Measurements from ENCODE around the gene CAMK1D.

CAMK1D gene

DNA sequence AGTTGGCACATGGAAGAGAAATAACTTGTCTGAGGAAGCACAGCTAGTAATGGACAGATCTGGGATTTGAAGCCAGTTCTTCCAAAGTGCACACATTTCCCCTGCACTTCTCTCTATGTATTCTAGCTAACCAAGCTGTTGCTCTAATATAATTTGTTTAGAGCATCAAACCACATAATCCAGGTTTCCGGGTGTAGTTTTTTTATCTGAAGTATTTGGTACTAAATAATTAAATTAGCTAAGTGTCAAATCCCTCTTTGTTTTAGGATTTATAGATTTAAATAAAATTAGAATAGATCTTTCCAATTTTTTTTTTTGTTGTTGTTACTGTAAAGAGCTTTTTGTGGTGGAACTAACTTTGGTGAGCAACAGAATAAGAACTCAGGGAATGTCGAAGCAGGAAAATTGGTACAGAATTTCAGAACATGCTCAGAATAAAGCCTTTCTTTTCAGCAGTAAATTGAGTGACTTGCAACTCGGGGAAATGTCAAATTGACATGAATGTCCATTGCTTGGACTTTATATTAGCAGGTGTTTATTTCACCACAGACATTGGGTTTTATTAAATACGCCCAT lies 33.7 kb downstream of the CAMK1D start:
- Histone ChIP-seq H4K20me1 (peaks cover 8% of the 10 kb centered on the region), H3K27me3 (no peaks in the 10 kb centered on the region)

DNA sequence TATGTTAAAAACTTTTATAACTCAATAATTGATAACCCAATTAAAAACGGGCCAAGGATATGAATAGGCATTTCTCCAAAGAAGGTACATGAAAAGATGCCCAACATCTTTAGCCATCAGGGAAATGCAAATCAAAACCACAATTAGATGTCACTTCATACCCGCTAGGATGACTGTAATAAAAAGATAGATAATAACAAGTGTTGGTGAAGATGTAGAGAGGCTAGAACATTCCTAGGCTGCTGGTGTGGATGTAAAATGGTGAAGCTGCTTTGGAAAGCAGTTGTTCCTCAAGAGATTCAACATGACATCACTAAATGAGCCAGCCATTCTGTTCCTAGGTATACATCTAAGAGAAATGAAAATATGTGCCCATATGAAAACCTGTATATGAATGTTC lies 35.6 kb downstream of the CAMK1D start:
- Histone ChIP-seq H3K9ac (no peak overlapping the region), H4K20me1 (peaks cover 23% of the 10 kb centered on the region), H3K4me2 (no peak overlapping the region), H3K4me1 (peaks cover 26% of the 10 kb centered on the region), H3K27me3 (no peaks in the 10 kb centered on the region), H3K4me3 (no peak overlapping the region), H3K27ac (no peak overlapping the region), H3K9me3 (peaks cover 17% of the 10 kb centered on the region), H3K36me3 (no peaks in the 10 kb centered on the region)
- no peak for TF ChIP-seq Cebpa-rat (IDR thresholded peaks at IDR 0.05)

More for the DNA sequence above, 33.7 kb downstream of the CAMK1D start:
- H3K9ac ChIP-seq = no peak overlapping the region
- TF ChIP-seq Cebpa-rat (IDR thresholded peaks at IDR 0.05) = no peak
- peaks cover 17% of the 10 kb centered on the region for H3K9me3 ChIP-seq
- H3K36me3 ChIP-seq = no peaks in the 10 kb centered on the region
- H3K4me1 ChIP-seq = peaks cover 7% of the 10 kb centered on the region
- no peak overlapping the region for H3K4me2 ChIP-seq
- H3K4me3 ChIP-seq = no peak overlapping the region
- no peak overlapping the region for H3K27ac ChIP-seq

DNA sequence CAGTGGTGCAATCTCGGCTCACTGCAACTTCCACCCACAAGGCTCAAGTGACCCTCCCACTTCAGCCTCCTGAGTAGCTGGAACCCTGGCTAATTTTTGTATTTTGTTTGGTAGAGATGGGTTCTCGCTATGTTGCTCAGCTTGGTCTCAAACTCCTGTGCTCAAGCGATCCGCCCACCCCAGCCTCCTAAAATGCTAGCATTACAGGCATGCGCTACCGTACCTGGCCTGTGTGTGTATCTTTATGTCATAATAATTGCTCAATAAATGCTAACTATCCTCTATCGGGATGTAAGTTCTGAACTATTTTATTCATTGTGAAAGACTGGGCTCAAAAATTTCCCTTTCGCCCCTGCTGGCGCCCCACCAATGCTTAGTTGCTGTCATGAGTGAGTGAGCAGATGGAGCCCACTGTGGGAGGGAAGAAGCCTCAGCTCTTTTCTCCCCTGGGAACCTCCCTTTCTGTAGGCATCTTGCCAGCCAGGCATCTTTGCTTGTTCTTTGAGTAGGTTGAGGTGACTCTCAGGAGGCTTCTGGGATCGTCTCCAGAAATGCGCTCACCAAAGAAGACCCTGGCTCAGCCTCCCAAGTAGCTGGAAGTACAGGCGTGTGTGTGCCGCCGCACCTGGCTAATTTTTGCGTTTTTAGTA lies 38.3 kb downstream of the CAMK1D start:
- Histone ChIP-seq H3K9me3 (peaks cover 17% of the 10 kb centered on the region), H3K4me2 (peak overlapping the region; percentile 83), H3K27me3 (no peaks in the 10 kb centered on the region)

DNA sequence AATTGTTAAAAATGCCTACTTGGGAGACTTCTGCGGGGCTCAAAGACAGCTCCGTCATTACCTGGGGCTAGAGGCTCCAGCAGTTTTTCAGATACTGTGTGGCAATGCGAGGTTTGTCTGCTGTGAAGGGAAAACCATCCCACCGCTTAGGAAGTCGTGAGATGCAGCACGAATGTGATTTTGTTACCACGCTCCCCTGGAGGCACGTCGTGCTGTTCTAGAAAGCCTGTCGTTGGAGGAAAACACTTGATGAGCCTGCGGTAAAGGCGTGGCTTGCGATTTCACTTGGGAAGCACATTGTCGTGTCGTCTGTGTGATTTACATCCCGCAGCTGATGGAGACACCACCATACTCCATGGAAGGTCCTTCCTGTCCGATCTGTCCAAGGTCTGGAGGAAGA lies 39.3 kb downstream of the CAMK1D start:
- Histone ChIP-seq H3K4me2 (peak overlapping the region; percentile 83), H3K9me3 (peaks cover 17% of the 10 kb centered on the region), H3K27ac (peak overlapping the region; percentile 36; the same call in 1 of the 2 replicates), H3K4me1 (peaks cover 45% of the 10 kb centered on the region), H3K9ac (no peak overlapping the region), H3K4me3 (no peak overlapping the region), H4K20me1 (peaks cover 23% of the 10 kb centered on the region), H3K27me3 (no peaks in the 10 kb centered on the region), H3K36me3 (peaks cover 3% of the 10 kb centered on the region; the same call in 1 of the 2 replicates)
- TF ChIP-seq Cebpa-rat (IDR thresholded peaks at IDR 0.05) = no peak

More for the DNA sequence above, 38.3 kb downstream of the CAMK1D start:
- Histone ChIP-seq H3K9ac (no peak overlapping the region), H3K4me1 (peaks cover 45% of the 10 kb centered on the region), H3K4me3 (no peak overlapping the region), H4K20me1 (peaks cover 23% of the 10 kb centered on the region), H3K27ac (no peak overlapping the region), H3K36me3 (no peaks in the 10 kb centered on the region)
- TF ChIP-seq Cebpa-rat (IDR thresholded peaks at IDR 0.05) = no peak

DNA sequence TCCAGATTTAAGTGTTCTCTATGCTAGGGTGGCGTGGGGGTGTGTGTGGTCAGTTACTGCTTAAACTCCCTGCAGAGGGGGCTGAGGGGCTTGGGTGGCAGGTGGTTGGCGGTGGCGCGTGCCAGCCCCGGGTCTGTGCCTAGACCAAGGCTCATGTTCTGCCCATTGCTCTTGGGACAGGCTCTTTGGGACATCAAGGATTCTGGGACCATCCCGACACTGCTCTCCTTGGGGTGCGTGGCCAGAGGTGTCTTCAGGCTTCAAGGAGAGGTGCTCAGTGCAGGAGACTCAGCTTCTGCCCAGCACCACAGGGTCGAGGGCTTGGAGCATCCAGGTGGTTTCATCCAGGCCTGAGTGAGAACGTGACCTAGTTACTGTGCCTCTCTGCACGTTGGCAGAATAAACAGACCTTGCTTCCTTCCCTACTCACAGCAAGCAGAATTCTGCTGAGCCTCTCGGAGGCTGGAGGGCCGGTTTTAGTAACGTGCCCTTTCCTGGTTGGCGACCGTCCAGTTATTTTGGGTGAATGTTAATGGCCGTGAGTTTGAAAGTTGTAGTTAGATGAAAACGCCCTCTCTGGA lies 39.9 kb downstream of the CAMK1D start:
- Histone ChIP-seq H3K4me2 (peak overlapping the region; percentile 83), H3K9ac (peak overlapping the region; percentile 43; the same call in 1 of the 2 replicates), H3K36me3 (peaks cover 4% of the 10 kb centered on the region; the same call in 1 of the 2 replicates), H3K27ac (peak overlapping the region; percentile 36), H4K20me1 (peaks cover 23% of the 10 kb centered on the region), H3K4me1 (peaks cover 45% of the 10 kb centered on the region), H3K9me3 (peaks cover 15% of the 10 kb centered on the region), H3K4me3 (no peak overlapping the region), H3K27me3 (no peaks in the 10 kb centered on the region)
- no peak for TF ChIP-seq Cebpa-rat (IDR thresholded peaks at IDR 0.05)

DNA sequence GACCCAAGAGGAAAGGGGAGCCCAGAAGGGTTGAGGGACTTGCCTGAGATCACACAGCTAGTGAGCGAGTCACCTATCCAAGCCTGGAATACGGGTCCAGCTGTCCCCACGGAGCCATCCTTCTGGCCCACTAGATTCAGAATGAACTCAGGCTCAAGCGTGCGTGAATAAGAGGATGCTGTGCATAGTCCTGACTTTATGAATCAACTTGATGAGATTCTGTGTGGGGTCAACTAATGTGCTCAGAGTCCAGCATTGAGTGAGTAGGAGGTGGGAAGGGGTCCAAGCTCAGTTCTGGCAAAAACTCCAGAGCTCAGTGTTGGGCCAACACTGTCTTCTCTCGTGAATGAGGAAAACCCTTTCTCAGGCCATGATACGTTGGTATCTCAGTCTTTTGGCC lies 41.4 kb downstream of the CAMK1D start:
- Histone ChIP-seq H3K36me3 (peaks cover 4% of the 10 kb centered on the region; the same call in 1 of the 2 replicates), H3K27ac (no peak overlapping the region), H3K4me2 (peak overlapping the region; percentile 83), H3K9ac (no peak overlapping the region), H3K9me3 (peaks cover under 1% of the 10 kb centered on the region; the same call in 1 of the 2 replicates), H4K20me1 (peaks cover 23% of the 10 kb centered on the region), H3K27me3 (no peaks in the 10 kb centered on the region), H3K4me3 (no peak overlapping the region), H3K4me1 (peaks cover 45% of the 10 kb centered on the region)
- TF ChIP-seq Cebpa-rat (IDR thresholded peaks at IDR 0.05) = no peak

DNA sequence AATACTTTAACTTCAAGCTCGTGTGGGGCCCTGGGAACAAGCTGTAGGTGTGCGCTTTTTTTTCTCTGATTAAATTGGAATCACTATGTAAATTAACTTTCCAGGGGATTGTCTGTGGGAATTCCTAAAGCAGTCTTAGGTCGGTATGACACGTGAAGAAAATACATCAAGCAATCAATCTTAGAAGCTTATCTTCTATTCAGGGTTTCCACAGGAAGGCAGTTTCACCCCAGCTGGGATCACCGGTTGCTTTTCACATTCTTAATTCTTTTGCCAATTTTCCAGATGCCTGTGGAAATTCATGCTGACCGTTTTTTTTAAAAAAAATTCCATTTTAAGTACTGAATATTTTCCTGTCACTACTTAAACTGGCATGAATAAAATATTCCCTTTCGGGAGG lies 41.9 kb downstream of the CAMK1D start:
- Histone ChIP-seq H4K20me1 (peaks cover 23% of the 10 kb centered on the region), H3K4me1 (peaks cover 45% of the 10 kb centered on the region)
- TF ChIP-seq Cebpa-rat (IDR thresholded peaks at IDR 0.05) = no peak

DNA sequence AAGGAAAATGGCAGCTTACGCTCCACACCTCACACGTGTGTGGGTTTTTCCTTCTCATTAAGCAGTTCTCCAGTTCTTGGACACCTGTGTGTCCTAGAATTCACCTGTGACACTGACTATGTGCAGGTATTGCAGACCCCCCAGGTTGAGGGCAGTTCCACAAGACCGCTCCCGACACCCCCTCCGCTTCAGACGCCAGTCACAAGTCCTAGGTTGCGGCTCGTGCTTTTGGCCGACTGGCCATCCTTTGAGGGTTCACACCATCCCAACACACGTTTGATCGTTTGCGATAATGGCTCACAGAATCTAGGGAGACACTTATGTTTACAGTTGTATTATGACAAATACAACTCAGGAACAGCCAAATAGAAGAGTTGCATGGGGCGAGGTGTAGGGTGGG lies 44.5 kb downstream of the CAMK1D start:
- no peak for TF ChIP-seq Cebpa-rat (IDR thresholded peaks at IDR 0.05)
- Histone ChIP-seq H3K4me3 (no peak overlapping the region), H3K4me2 (no peak overlapping the region)

More for the DNA sequence above, 41.9 kb downstream of the CAMK1D start:
- no peak overlapping the region for H3K27ac ChIP-seq
- H3K4me3 ChIP-seq = no peak overlapping the region
- H3K27me3 ChIP-seq = no peaks in the 10 kb centered on the region
- no peak overlapping the region for H3K9ac ChIP-seq
- no peaks in the 10 kb centered on the region for H3K9me3 ChIP-seq
- peak overlapping the region; percentile 83; the same call in 1 of the 2 replicates for H3K4me2 ChIP-seq
- peaks cover 4% of the 10 kb centered on the region; the same call in 1 of the 2 replicates for H3K36me3 ChIP-seq

DNA sequence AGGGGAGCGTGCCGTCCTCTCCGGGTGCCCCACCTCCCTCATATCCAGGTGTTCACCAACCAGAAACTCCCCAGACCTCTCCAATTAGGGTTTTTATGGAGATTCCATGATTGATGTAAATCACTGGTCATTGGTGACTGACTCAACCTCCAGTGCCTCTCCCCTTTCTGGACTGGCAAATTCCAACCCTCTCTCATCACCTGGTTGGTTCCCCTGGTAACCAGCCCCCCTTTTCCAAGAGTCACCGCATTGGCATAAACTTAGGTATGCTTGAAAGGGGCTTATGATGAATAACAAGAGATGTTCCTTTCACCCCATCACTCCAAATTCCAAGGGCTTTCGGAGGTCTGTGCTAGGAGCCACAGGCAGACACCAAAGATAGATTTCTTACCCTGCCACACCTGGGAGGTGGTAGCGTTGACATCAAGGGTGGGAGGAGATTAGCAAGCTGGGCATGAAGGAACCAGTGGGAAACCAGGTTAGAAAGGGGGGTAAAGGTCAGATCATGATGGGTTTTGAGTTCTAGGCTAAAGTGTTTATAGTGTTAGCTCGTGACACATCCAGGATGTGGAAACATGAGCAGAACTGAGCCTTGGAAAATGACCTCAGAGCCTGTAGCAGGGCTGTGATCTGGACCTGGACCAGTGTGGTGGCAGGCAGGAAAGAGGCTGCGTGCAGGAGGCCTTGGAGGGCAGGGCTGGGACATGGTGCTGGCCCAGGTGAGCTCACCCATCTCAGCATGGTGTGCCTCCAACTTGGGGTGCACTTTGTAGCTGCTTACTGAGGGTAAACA lies 45.1 kb downstream of the CAMK1D start:
- no peaks in the 10 kb centered on the region for H3K27me3 ChIP-seq
- peaks cover 23% of the 10 kb centered on the region for H3K4me1 ChIP-seq
- H3K9me3 ChIP-seq = no peaks in the 10 kb centered on the region
- H3K27ac ChIP-seq = no peak overlapping the region
- no peak overlapping the region for H3K4me3 ChIP-seq
- peaks cover 4% of the 10 kb centered on the region; the same call in 1 of the 2 replicates for H3K36me3 ChIP-seq
- no peak overlapping the region for H3K9ac ChIP-seq
- H4K20me1 ChIP-seq = peaks cover 3% of the 10 kb centered on the region; the same call in 1 of the 2 replicates
- TF ChIP-seq Cebpa-rat (IDR thresholded peaks at IDR 0.05) = no peak
- H3K4me2 ChIP-seq = no peak overlapping the region

More for the DNA sequence above, 44.5 kb downstream of the CAMK1D start:
- Histone ChIP-seq H3K27me3 (no peaks in the 10 kb centered on the region), H3K4me1 (peaks cover 29% of the 10 kb centered on the region), H3K27ac (no peak overlapping the region), H3K9me3 (no peaks in the 10 kb centered on the region), H3K36me3 (peaks cover 4% of the 10 kb centered on the region; the same call in 1 of the 2 replicates), H4K20me1 (peaks cover 9% of the 10 kb centered on the region), H3K9ac (no peak overlapping the region)
